HTR-8/SVneo (cell line): Measurements from ENCODE around the gene PRIM1.
"Not testable (repeated sequence)": the region's sequence is repeated elsewhere in the genome, so short reads cannot be mapped to it uniquely, and the experiment has no call there.

Source experiments
- DNase-seq: peaks from one replicate; pipeline ENCODE4 v3.0.0; 2011; ENCODE audit warnings: low spot score, mixed read lengths; ENCODE audit not compliant: insufficient read length
- FAIRE-seq: peaks from 2 replicates; lab custom pipeline; 2011; peaks lifted over from hg19 to GRCh38; lab: Jason Lieb, UNC

PRIM1 gene

DNA sequence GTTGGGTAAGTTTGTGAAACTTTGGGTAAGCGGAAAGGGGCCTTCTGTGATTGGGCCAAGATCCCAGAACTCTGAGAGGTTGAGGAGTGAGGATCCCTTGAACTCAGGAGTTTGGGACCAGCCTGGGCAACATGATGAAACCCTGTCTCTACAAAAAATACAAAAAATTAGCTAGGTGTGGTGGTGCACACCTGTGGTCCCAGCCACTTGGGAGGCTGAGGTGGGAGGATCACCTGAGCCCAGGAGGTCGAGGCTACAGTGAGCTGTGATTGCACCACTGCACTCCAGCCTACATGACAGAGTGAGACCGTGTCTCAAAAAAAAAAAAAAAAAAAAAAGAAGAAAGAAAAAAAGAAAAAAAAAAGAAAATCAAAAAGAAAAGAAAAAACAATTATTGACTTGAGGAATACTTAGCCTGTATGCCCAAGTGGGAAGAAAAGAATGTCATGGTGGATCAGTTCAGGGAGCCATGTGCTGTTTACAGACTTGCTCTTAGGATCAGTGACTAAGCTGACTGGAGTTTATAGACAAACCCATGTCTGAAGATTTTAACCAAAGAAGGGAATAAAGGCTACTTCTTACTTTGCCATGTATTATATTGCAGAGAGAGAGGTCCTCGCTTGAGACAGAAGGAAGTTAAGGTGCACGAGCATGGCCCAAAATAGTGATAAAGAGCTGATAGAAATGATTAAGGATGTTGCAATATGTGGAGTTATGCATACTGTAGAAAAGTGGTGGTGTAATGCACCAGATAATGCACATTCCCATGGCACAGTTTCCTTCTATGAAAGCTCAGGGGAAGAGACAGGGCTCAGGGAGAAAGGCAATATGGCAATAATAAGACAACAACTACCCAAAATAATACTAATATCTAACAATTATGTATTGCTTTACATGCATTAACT lies 11.9 kb upstream of the PRIM1 start:
- FAIRE-seq = no peak
- no peak for DNase-seq

GRCh38 chr12:56761812-56762211 lies 9.7 kb upstream of the PRIM1 start:
- no peak for DNase-seq
- no peak for FAIRE-seq

DNA sequence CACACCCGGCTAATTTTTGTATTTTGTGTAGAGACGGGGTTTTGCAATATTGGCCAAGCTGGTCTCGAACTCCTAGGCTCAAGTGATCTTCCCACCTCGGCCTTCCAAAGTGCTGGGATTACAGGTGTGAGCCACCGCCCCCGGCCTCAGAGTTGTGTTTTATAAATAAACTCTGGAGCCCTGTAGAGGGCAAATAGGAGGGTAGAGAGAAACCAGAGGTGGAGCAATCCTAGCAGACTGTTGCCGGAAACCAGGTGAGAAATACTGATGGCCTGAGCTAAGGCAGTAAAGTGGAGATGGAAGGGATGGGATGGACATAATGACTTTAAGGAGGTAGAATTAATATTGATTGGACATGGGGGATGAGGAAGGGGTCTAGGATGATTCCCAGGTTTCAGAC lies 8.3 kb upstream of the PRIM1 start:
- no peak for FAIRE-seq
- no peak for DNase-seq

- FAIRE-seq = no peak
These were observed 7.3 kb upstream of the PRIM1 start for GRCh38 chr12:56759263-56759908.

GRCh38 chr12:56758728-56759262 lies 6.7 kb upstream of the PRIM1 start:
- DNase-seq = no peak
- no peak for FAIRE-seq

More at GRCh38 chr12:56759263-56759908, 7.3 kb upstream of the PRIM1 start:
- no peak for DNase-seq

DNA sequence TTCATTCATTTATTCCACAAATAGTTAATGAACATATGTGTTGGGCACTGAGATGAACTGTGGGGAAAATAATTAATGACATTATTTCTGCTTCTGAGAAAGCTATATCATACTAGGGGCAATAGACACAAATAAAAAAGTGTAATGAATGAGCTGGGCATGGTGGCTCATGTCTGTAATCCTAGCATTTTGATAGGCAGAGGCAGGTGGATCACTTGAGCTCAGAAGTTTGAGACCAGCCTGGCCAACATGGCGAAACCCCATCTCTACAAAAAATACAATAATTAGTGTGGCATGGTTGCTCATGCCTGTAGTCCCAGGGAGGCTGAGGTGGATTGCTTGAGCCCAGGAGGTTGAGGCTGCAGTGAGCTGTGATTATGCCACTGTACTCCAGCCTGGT lies 5.8 kb upstream of the PRIM1 start:
- not testable (repeated sequence) for DNase-seq, FAIRE-seq

DNA sequence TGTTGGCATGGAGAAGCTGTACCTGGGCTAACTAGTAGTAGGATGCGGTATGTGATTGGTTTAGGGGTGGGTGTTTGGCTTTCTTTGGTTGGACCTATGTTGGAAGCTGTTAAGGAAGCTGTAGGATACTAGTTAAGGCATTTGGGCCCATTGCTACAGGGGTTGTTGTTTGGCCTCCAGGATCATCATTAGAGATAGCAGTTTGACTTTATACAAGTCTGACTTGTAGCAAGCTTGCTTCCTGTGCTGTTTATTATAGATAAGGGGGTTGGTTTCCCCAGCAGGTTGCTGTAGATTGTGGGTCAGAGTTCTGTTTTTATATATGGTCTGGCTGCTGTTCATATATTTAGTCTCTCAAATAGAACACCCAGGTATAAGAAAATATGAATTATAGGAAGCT lies 1.4 kb upstream of the PRIM1 start:
- no peak for DNase-seq
- FAIRE-seq = no peak

- not testable (repeated sequence) for FAIRE-seq, DNase-seq
These were observed 1.5 kb downstream of the PRIM1 start for GRCh38 chr12:56750596-56750995.

GRCh38 chr12:56749853-56750252 lies 2.3 kb downstream of the PRIM1 start:
- no peak for DNase-seq

GRCh38 chr12:56749359-56749758 lies 2.8 kb downstream of the PRIM1 start:
- no peak for DNase-seq
- FAIRE-seq = no peak

More at GRCh38 chr12:56749853-56750252, 2.3 kb downstream of the PRIM1 start:
- no peak for FAIRE-seq

DNA sequence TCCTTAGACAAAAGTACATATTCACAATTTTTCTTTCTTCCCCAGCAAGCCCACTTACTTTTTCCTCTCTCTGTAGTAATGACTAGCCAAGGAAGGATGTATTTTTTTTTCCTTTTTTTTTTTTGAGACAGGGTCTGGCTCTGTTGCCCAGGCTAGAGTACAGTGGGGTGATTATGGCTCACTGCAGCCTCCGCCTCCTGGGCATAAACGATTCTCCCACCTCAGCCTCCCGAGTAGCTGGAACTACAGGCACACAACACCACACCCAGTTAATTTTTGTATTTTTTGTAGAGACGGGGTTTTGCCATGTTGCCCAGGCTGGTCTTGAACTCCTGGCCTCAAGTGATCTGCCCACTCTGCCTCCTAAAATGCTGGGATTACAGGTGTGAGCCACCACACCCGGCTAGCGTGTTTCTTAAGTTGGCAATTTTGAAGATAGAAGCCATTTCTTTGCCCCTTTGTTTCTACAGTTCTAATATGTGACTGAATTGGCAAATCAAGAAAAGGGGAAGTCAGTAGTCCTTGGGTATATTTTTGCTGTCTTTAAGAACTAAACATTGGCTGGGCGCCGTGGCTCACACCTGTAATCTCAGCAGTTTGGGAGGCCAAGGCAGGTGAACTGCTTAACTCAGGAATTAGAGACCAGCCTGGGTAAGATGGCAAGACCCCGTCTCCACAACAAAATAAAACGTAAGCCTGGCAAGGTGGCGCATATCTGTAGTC lies 23.8 kb downstream of the PRIM1 start:
- FAIRE-seq = no peak
- DNase-seq = no peak

GRCh38 chr12:56726196-56726675 lies 25.9 kb downstream of the PRIM1 start:
- not testable (repeated sequence) for FAIRE-seq, DNase-seq

GRCh38 chr12:56725723-56726102 lies 26.4 kb downstream of the PRIM1 start:
- DNase-seq (no peak), FAIRE-seq (no peak)

DNA sequence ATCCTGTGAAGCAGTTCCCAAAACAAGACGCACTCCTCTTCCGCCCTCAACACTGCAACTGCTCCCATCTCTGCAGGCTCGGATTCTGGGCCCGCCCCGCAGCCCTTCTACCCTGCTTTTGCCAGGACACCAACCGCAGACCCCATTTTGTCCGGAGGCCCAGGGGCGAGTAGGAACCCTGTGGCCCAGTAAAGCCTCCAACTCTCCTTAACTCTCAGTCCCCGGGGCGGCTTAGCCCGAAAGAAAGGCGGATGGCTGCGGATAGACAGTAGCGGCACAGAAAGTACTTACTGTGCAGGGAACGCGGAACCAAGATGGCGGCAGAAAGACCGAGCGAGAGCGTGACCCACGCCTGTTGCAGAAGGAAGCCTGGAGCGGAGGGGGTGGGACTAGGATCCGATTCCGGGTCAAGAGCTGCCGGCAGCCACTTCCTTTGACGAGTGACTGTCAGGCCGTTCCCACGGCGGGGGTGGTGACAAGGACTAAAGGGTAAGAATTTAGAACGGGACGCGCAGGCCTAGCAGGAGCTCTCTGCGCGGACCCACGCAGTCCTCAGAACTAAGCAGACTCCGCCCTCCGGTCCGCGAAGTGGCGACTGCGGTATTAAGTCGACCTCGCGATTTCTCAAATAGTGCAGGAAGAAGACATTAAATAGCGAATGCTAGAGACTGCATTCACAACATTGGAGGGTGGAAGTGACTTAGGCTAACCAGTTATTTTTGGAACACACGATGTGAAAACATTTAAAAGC lies 27.0 kb downstream of the PRIM1 start, which contains the start of gene NACA:
TSS of gene NACA (minus strand) at position 328 of the 751 bp plus-strand sequence. CDS start 778 bp downstream, outside the sequence.
- FAIRE-seq = peak; percentile 76

GRCh38 chr12:56724701-56724971 lies 27.5 kb downstream of the PRIM1 start:
- DNase-seq (no peak), FAIRE-seq (no peak)

More for the DNA sequence above, 27.0 kb downstream of the PRIM1 start, which contains the start of gene NACA:
- DNase-seq = peak; percentile 99

GRCh38 chr12:56723889-56724700 lies 28.0 kb downstream of the PRIM1 start:
- FAIRE-seq (no peak), DNase-seq (no peak)

- FAIRE-seq (no peak), DNase-seq (no peak)
These were observed 28.8 kb downstream of the PRIM1 start for GRCh38 chr12:56723352-56723751.

DNA sequence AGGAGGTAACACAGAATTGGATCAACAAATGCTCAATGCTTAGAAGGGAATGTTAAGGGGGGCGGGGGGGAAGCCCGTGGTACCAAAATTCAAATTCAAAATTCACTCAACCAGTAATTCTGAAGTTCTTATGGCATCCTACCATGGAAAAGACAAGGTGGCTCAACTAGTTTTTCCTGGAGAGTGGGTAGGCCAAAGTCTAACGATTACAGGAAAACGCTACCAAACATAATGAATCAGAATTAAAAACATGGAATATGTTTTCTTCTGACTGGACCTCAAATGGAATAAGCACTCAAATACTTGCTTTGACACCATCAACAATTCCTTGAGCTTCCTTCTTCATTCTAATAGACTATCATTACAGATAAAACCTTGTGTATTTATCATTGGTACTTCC lies 29.3 kb downstream of the PRIM1 start:
- no peak for FAIRE-seq

DNA sequence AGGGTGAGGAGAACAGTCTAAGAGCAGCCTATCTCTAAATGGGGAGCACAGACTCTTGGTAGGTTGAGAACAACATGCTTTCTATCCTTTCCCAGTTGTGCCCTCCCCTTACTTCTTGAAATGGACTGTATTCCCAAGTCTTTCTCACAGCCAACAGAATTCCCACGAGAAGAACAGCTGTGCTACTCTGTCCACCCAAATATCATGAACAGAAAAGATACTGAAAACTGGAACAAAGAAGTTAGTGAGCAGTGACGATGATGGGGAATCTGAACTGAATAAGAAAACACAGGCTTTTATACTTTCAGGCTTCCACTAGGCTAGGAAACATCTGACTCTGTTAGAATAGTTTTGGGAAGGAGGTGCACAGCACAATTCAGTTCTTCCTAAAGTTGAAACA lies 30.4 kb downstream of the PRIM1 start:
- FAIRE-seq = no peak

More for the DNA sequence above, 29.3 kb downstream of the PRIM1 start:
- no peak for DNase-seq

More for the DNA sequence above, 30.4 kb downstream of the PRIM1 start:
- DNase-seq = no peak
